Kidney epithelial cell (primary cell): ENCODE measurements around the gene AKTIP. TPM values are rescaled to one million over a fixed set of nuclear protein-coding genes. Genes with fewer than 3 reads are reported as not detected.
A peak's percentile ranks its signal among the peaks of the same experiment; 100 is the strongest.

Experiments used
- DNase-seq: peaks from one replicate; pipeline ENCODE4 v3.0.0-alpha.2; 2010; ENCODE audit warnings: low read depth
- H3K27me3 ChIP-seq: 2 replicates; pipeline ENCODE4 v1.6.0; 2011; ENCODE audit warnings: low read length; ENCODE audit not compliant: control insufficient read depth, insufficient read depth
- H3K36me3 ChIP-seq: 2 replicates; pipeline ENCODE4 v1.5.1; 2011; ENCODE audit warnings: low read length; ENCODE audit not compliant: control insufficient read depth, insufficient read depth
- H3K4me3 ChIP-seq: 2 replicates; pipeline ENCODE4 v1.5.1; 2011; ENCODE audit warnings: low read depth, mild to moderate bottlenecking, control low read depth, low read length
- CTCF ChIP-seq: IDR thresholded peaks from 2 replicates; pipeline ENCODE4 v1.5.1; 2011; ENCODE audit warnings: mild to moderate bottlenecking, moderate library complexity, low read length, control low read depth, inconsistent platforms; ENCODE audit not compliant: insufficient read depth, poor library complexity, severe bottlenecking
- total RNA-seq: library from RNA; depleted of rRNA; stranded (reverse); fragments of >200 nt; gene quantifications from 2 replicates; pipeline ENCODE4 v1.2.3, GENCODE V29; 2015

AKTIP gene
- total RNA-seq, 1 donor from 2014 or later: 39.8 TPM

GRCh38 chr16:53504665-53505064 is 1.7 kb upstream of the AKTIP start:
- H3K4me3 ChIP-seq: no peak overlapping the region
- no peaks in the 10 kb centered on the region for H3K27me3 ChIP-seq
- H3K36me3 ChIP-seq: no peaks in the 10 kb centered on the region
- no peak for TF ChIP-seq CTCF
- no peak for DNase-seq

GRCh38 chr16:53503991-53504663 is 1.1 kb upstream of the AKTIP start:
- DNase-seq: no peak
- no peaks in the 10 kb centered on the region for H3K36me3 ChIP-seq
- no peaks in the 10 kb centered on the region for H3K27me3 ChIP-seq
- peak overlapping the region; percentile 50 for H3K4me3 ChIP-seq
- no peak for TF ChIP-seq CTCF

- DNase-seq: peak; percentile 100
- Histone ChIP-seq H3K27me3 (no peaks in the 10 kb centered on the region), H3K36me3 (no peaks in the 10 kb centered on the region), H3K4me3 (peak overlapping the region; percentile 87)
- no peak for TF ChIP-seq CTCF
Measured at GRCh38 chr16:53503270-53503923, 388 bp upstream of the AKTIP start.

- no peak for DNase-seq
- Histone ChIP-seq H3K4me3 (no peak overlapping the region), H3K27me3 (no peaks in the 10 kb centered on the region), H3K36me3 (no peaks in the 10 kb centered on the region)
- no peak for TF ChIP-seq CTCF
Measured at GRCh38 chr16:53501216-53501859, 1.7 kb downstream of the AKTIP start.

GRCh38 chr16:53498984-53499383 is 4.0 kb downstream of the AKTIP start:
- TF ChIP-seq CTCF: no peak
- Histone ChIP-seq H3K27me3 (no peaks in the 10 kb centered on the region), H3K4me3 (no peak overlapping the region), H3K36me3 (no peaks in the 10 kb centered on the region)
- DNase-seq: no peak
